ENCODE measurements around the gene APC2.

Gene APC2

DNA sequence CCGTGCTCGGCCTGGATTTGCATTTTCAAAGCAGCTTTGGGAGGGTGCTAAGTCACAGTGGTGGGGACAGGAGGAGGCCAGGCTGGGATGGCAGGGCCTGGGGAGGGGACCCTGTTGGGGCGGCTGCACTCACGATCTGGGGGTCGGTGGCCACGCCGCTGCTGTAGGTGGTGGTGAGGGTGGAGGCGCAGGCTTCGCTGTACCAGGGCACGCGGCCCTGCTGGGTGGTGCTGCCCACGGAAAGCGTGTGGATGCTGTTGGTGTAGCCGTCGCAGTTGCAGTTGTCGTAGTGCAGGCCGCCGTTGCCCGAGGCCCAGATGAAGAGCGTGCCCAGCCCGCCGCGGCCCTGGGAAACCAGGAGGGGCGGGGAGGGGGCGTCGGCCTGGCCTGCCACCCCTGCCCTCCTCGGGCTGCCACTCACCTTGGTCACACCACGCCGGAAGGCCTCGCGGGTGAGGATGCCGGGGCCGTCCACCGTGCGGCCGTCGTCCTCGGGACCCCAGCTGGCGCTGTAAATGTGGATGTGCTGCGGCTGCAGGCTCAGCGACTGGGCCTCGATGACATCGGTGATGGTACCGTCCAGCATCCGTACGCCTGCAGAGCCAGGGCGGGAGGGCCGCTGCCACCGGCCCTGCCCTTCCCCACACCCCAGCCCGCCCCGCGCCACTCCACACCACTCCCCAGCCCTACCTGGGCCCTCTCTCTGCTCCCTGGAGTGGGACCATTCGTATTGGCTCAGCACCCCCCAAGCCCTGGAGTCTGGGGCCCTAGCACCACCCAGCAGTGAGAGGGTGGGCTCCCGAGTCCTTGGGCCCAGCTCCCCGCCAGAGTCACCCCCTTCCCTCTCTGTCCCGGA, 37.0 kb downstream of the APC2 start:
- Histone ChIP-seq H4K20me1 (ENCODE audit: control insufficient read depth, insufficient read depth, low read depth, low read length) (0 out of 2 replicates have a peak, but pooled peaks cover 3% of the 10 kb centered on the region), H3K36me3 (ENCODE audit: control insufficient read depth, low read length) (no peaks in the 10 kb centered on the region), H3K4me2 (ENCODE audit: low read length) (no peak overlapping the region), H3F3A (ENCODE audit: control insufficient read depth, insufficient read depth) (no peaks in the 10 kb centered on the region), H3K4me1 (ENCODE audit: control insufficient read depth, low read length) (peaks cover 15% of the 10 kb centered on the region), H3K27ac (ENCODE audit: low read depth, low read length) (no peak overlapping the region), H3K27me3 (ENCODE audit: control insufficient read depth, low read length) (no peaks in the 10 kb centered on the region), H3K9me2 (replicated peaks; ENCODE audit: control insufficient read depth, low read length) (no peaks in the 10 kb centered on the region), H3K9me3 (ENCODE audit: control insufficient read depth, insufficient read depth, low read length) (no peaks in the 10 kb centered on the region), H3K79me2 (ENCODE audit: control insufficient read depth, low read length) (no peaks in the 10 kb centered on the region), H3K4me3 (ENCODE audit: low read length) (no peak overlapping the region)
- TF ChIP-seq EZH2phosphoT487 (IDR thresholded peaks at IDR 0.05; ENCODE audit: borderline replicate concordance, low read length), result no peak
- TF ChIP-seq, protein P1, sequence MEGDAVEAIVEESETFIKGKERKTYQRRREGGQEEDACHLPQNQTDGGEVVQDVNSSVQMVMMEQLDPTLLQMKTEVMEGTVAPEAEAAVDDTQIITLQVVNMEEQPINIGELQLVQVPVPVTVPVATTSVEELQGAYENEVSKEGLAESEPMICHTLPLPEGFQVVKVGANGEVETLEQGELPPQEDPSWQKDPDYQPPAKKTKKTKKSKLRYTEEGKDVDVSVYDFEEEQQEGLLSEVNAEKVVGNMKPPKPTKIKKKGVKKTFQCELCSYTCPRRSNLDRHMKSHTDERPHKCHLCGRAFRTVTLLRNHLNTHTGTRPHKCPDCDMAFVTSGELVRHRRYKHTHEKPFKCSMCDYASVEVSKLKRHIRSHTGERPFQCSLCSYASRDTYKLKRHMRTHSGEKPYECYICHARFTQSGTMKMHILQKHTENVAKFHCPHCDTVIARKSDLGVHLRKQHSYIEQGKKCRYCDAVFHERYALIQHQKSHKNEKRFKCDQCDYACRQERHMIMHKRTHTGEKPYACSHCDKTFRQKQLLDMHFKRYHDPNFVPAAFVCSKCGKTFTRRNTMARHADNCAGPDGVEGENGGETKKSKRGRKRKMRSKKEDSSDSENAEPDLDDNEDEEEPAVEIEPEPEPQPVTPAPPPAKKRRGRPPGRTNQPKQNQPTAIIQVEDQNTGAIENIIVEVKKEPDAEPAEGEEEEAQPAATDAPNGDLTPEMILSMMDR (IDR thresholded peaks at IDR 0.05; ENCODE audit: low read depth, low read length, poor library complexity, severe bottlenecking), result no peak

DNA sequence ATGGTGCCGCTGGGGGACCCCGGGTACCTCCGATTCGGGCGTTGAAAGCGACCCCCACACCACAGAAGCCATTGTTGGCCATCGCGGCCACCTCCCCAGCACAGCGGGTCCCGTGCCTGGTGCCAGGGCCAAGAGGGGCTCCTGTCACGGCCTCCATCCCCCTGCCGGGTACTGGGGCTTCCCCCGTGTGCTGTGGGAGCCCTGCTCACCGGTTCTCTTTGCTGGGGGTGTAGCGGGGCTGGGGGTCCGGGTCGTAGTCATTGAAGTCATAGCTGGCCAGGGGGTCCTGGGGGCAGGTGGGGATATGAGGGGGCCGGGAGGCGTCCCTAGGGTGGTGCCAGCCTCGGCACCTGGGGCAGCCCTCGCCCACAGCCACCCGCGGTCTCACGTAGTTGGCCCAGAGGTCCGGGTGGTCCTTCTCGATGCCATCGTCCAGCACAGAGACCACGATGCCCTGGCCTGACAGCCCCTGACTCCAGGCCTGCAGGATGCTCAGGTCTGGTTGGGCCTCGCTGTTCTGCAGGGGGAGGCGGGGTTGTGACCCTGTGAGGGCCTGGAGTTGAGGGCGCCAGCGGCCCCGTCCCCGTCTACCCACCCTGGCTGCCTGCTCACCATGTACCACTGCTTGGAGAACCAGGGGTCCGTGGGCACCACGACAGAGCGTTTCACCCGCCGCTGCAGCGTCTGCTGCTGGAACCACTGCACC, 37.8 kb downstream of the APC2 start:
- no peaks in the 10 kb centered on the region for H3K9me3 ChIP-seq (ENCODE audit: control insufficient read depth, insufficient read depth, low read length)
- no peaks in the 10 kb centered on the region for H3K9me2 ChIP-seq (replicated peaks; ENCODE audit: control insufficient read depth, low read length)
- no peak for TF ChIP-seq EZH2phosphoT487 (IDR thresholded peaks at IDR 0.05; ENCODE audit: borderline replicate concordance, low read length)
- TF ChIP-seq, protein P1 (IDR thresholded peaks at IDR 0.05; ENCODE audit: low read depth, low read length, poor library complexity, severe bottlenecking), result no peak
- no peaks in the 10 kb centered on the region for H3K27me3 ChIP-seq (ENCODE audit: control insufficient read depth, low read length)
- no peaks in the 10 kb centered on the region for H3K79me2 ChIP-seq (ENCODE audit: control insufficient read depth, low read length)
- H3K4me2 ChIP-seq (ENCODE audit: low read length), result no peak overlapping the region
- H3F3A ChIP-seq (ENCODE audit: control insufficient read depth, insufficient read depth), result no peaks in the 10 kb centered on the region
- no peak overlapping the region for H3K4me3 ChIP-seq (ENCODE audit: low read length)
- H3K27ac ChIP-seq (ENCODE audit: low read depth, low read length), result no peak overlapping the region
- H3K4me1 ChIP-seq (ENCODE audit: control insufficient read depth, low read length), result peaks cover 15% of the 10 kb centered on the region
- H3K36me3 ChIP-seq (ENCODE audit: control insufficient read depth, low read length), result no peaks in the 10 kb centered on the region
- H4K20me1 ChIP-seq (ENCODE audit: control insufficient read depth, insufficient read depth, low read depth, low read length), result 0 out of 2 replicates have a peak, but pooled peaks cover 3% of the 10 kb centered on the region

DNA sequence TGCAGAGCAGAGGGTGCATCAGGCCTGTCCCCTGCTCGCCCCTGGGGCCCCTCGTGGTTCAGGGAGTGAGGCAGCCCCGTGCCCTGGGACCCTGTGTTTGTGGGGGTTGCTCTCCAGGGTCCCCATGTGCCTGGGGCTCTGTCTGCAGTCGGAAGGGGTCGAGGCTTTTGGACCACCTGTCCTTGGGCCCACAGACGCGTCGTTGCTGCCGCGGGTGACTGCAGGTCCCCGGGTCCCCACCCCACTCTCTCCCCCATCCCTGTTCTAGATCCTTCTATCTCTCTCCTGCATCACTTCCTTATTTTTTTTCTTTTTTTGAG, 38.3 kb downstream of the APC2 start:
- Histone ChIP-seq H3F3A (ENCODE audit: control insufficient read depth, insufficient read depth) (no peaks in the 10 kb centered on the region), H3K79me2 (ENCODE audit: control insufficient read depth, low read length) (no peaks in the 10 kb centered on the region), H3K9me2 (replicated peaks; ENCODE audit: control insufficient read depth, low read length) (no peaks in the 10 kb centered on the region), H3K27ac (ENCODE audit: low read depth, low read length) (no peak overlapping the region), H3K27me3 (ENCODE audit: control insufficient read depth, low read length) (no peaks in the 10 kb centered on the region), H3K4me3 (ENCODE audit: low read length) (no peak overlapping the region), H4K20me1 (ENCODE audit: control insufficient read depth, insufficient read depth, low read depth, low read length) (0 out of 2 replicates have a peak, but pooled peaks cover 3% of the 10 kb centered on the region), H3K9me3 (ENCODE audit: control insufficient read depth, insufficient read depth, low read length) (no peaks in the 10 kb centered on the region), H3K4me1 (ENCODE audit: control insufficient read depth, low read length) (peaks cover 15% of the 10 kb centered on the region), H3K4me2 (ENCODE audit: low read length) (no peak overlapping the region), H3K36me3 (ENCODE audit: control insufficient read depth, low read length) (no peaks in the 10 kb centered on the region)
- TF ChIP-seq, protein P1 (IDR thresholded peaks at IDR 0.05; ENCODE audit: low read depth, low read length, poor library complexity, severe bottlenecking), result no peak
- no peak for TF ChIP-seq EZH2phosphoT487 (IDR thresholded peaks at IDR 0.05; ENCODE audit: borderline replicate concordance, low read length)

All from DOHH2 (cell line).